GM06990 (cell line): ENCODE measurements around the gene CPA3.

Experiments used
- DNase-seq: peaks from one replicate; pipeline ENCODE4 v3.0.0-alpha.2; 2011; ENCODE audit not compliant: insufficient read length; ENCODE audit errors: extremely low read depth
- H3K27me3 ChIP-seq: replicated peaks from 2 replicates; pipeline ENCODE4 v1.6.0; 2011; ENCODE audit warnings: low read length; ENCODE audit not compliant: control insufficient read depth, insufficient read depth
- H3K36me3 ChIP-seq: 2 replicates; pipeline ENCODE4 v1.5.1; 2011; ENCODE audit warnings: low read length; ENCODE audit not compliant: control insufficient read depth, insufficient read depth
- H3K4me3 ChIP-seq: replicated peaks from 2 replicates; pipeline ENCODE4 v1.5.1; 2011; ENCODE audit warnings: low read depth, mild to moderate bottlenecking, control low read depth, low read length
- TF ChIP-seq, protein P1 (sequence below): IDR thresholded peaks from 2 replicates; pipeline ENCODE4 v1.5.1; 2011; ENCODE audit warnings: low read length, control low read depth, mild to moderate bottlenecking, inconsistent platforms; ENCODE audit not compliant: insufficient read depth, poor library complexity, severe bottlenecking

The CPA3 gene

DNA sequence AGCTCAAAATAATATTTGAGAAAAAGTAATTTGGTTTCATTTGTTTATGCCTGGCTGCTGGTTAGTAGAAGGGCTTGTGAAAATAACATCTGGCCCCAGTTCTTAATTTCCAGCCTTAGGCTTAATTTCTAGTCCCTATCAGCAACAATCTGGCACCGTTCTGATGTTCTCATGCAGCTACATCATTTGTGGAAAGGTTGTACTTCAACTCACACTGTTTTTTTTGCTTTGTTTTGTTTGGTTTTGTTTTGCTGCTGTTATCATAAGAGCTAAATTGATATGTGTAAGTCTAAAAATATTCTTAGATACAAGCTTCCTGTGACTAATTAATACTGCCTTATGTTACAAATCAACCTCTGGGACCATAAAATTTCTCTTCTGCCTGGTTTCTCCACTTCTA, 8.9 kb downstream of the CPA3 start:
- TF ChIP-seq, protein P1, sequence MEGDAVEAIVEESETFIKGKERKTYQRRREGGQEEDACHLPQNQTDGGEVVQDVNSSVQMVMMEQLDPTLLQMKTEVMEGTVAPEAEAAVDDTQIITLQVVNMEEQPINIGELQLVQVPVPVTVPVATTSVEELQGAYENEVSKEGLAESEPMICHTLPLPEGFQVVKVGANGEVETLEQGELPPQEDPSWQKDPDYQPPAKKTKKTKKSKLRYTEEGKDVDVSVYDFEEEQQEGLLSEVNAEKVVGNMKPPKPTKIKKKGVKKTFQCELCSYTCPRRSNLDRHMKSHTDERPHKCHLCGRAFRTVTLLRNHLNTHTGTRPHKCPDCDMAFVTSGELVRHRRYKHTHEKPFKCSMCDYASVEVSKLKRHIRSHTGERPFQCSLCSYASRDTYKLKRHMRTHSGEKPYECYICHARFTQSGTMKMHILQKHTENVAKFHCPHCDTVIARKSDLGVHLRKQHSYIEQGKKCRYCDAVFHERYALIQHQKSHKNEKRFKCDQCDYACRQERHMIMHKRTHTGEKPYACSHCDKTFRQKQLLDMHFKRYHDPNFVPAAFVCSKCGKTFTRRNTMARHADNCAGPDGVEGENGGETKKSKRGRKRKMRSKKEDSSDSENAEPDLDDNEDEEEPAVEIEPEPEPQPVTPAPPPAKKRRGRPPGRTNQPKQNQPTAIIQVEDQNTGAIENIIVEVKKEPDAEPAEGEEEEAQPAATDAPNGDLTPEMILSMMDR = no peak
- H3K27me3 ChIP-seq = no peaks in the 10 kb centered on the region
- DNase-seq = no peak
- no peaks in the 10 kb centered on the region for H3K36me3 ChIP-seq
- no peak overlapping the region for H3K4me3 ChIP-seq

DNA sequence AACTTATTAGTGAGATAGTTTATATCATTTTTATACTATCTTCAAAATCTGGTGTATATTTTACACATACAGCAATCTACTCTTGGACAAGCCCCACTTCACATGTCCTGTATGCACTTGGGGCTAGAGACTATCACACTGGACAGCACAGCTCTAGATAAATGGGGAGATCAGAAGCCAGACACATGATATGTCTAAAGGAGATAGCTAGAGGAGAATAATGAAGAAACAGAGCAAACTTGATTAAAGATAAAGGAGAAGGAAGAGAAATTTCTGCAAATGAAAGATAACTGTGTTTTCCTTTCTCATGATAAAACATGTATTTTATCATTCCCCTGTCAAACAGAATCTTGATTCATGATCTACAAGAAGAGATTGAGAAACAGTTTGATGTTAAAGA, 13.0 kb downstream of the CPA3 start:
- DNase-seq = no peak
- H3K4me3 ChIP-seq = no peak overlapping the region
- no peaks in the 10 kb centered on the region for H3K36me3 ChIP-seq
- no peaks in the 10 kb centered on the region for H3K27me3 ChIP-seq
- TF ChIP-seq, protein P1 = no peak

DNA sequence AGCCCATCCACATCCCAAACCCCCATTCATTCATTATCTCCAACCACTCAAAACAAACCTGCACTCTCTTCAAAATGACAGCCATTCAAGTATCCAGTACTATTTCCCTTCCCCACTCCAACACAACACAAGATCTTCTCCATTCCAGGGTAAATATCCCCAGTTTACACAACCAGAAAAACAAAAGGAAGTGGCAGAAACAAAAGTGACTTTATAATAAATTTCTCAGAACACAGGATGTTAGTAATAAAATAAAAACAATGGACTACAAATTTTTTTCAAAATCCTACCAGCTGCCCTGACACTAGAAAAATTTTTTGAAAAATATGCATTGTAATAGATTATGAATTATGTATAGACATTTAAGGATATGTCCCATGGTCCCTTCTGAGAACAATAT, 14.2 kb downstream of the CPA3 start:
- no peak for DNase-seq
- Histone ChIP-seq H3K36me3 (no peaks in the 10 kb centered on the region), H3K27me3 (no peaks in the 10 kb centered on the region), H3K4me3 (no peak overlapping the region)
- TF ChIP-seq, protein P1 = no peak

DNA sequence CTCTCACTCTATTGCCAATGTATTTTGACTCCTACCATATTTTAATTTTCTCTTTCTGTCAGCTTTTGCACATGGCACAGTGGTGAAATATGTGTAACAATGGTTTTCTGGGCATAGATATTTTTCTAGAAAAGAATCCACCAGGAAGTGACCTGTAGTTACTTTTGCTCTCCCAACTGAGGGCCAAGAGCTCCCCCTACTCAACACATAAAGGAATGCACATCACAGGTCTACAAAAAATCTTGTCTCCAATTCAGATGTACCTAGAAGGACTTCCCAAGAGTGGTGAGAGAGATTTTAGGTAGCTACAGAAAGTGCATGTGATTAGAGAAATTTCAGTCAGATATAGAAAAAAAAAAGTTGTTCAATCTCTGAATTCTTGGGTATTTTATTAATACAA, 15.6 kb downstream of the CPA3 start:
- no peak for DNase-seq
- Histone ChIP-seq H3K4me3 (no peak overlapping the region), H3K36me3 (no peaks in the 10 kb centered on the region), H3K27me3 (no peaks in the 10 kb centered on the region)
- TF ChIP-seq, protein P1 = peak; percentile 36

DNA sequence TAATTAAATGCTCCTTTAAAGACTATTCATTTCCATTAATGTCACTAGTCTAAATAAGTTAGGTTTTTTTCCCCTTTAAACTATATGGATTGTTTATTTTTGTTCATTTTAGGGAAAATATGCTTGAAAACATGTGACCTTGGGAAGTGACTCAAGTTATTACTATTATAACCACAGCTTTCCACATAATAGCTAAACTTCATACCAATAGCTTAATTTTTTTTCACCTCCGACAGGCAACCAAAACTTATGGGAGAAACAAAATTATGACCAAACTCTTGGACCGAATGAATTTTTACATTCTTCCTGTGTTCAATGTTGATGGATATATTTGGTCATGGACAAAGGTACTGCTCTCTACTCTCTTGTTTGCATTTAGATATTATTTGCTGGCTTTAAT, 16.2 kb downstream of the CPA3 start:
- TF ChIP-seq, protein P1 = no peak

DNA sequence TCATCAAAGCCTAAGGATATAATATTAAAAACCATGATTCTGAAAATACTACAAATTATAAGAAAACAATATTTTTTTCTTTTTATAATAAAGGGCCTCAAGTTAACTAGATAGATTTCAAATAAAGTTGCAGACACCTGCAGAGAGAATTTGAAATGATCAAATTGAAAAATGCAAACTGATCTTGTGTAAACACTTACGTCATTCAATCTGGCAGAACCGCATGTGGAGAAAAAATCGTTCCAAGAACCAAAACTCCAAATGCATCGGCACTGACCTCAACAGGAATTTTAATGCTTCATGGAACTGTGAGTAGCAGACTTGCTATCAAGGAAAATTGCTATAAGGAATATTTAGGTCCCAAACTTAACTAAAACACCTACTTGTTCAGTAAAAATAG, 17.2 kb downstream of the CPA3 start:
- no peaks in the 10 kb centered on the region for H3K36me3 ChIP-seq
- DNase-seq = no peak
- no peak overlapping the region for H3K4me3 ChIP-seq

More for the DNA sequence above, 16.2 kb downstream of the CPA3 start:
- no peak overlapping the region for H3K4me3 ChIP-seq
- H3K27me3 ChIP-seq = no peaks in the 10 kb centered on the region
- H3K36me3 ChIP-seq = no peaks in the 10 kb centered on the region
- no peak for DNase-seq

More for the DNA sequence above, 17.2 kb downstream of the CPA3 start:
- TF ChIP-seq, protein P1 = no peak
- no peaks in the 10 kb centered on the region for H3K27me3 ChIP-seq
